SU-DHL-6 (cell line): ENCODE results near the gene PBX1.

Experiments used
- H2AFZ ChIP-seq: fragments of 200-600 bp; sonication (generic); 2 replicates; pipeline ENCODE4 v1.6.1; 2014; ENCODE audit warnings: low read depth, mild to moderate bottlenecking, moderate library complexity, mixed read lengths, antibody characterized with exemption, low read length; ENCODE audit not compliant: severe bottlenecking
- H3F3A ChIP-seq: fragments of 200-600 bp; shearing (Covaris generic); 2 replicates; pipeline ENCODE4 v1.6.0; 2016; ENCODE audit warnings: antibody characterized with exemption, mild to moderate bottlenecking; ENCODE audit not compliant: insufficient read depth
- H3K27ac ChIP-seq: fragments of 200-600 bp; sonication (generic); 2 replicates; pipeline ENCODE4 v1.5.1; 2016; ENCODE audit warnings: low read depth, mild to moderate bottlenecking, low read length, moderate library complexity, mixed read lengths
- H3K27me3 ChIP-seq: fragments of 200-600 bp; sonication (generic), shearing (Covaris generic); 2 replicates; pipeline ENCODE4 v1.6.0; 2014; ENCODE audit warnings: mild to moderate bottlenecking, low read length
- H3K36me3 ChIP-seq: fragments of 200-600 bp; sonication (generic); 2 replicates; pipeline ENCODE4 v1.6.1; 2014; ENCODE audit warnings: mild to moderate bottlenecking, low read length, mixed read lengths
- H3K4me2 ChIP-seq: fragments of 300-600, 200-600 bp; shearing (Covaris generic), sonication (generic); 2 replicates; pipeline ENCODE4 v1.6.0; 2014; ENCODE audit warnings: low read length, low read depth, mild to moderate bottlenecking; ENCODE audit not compliant: poor library complexity, severe bottlenecking
- H3K4me3 ChIP-seq: fragments of 200-600 bp; sonication (generic); 2 replicates; pipeline ENCODE4 v1.5.1; 2014; ENCODE audit warnings: antibody characterized with exemption, low read length, mild to moderate bottlenecking, mixed read lengths; ENCODE audit not compliant: insufficient read depth, poor library complexity, severe bottlenecking
- H3K79me2 ChIP-seq: fragments of 200-600 bp; sonication (generic); 2 replicates; pipeline ENCODE4 v1.6.1; 2014; ENCODE audit warnings: mild to moderate bottlenecking, low read length, moderate library complexity; ENCODE audit not compliant: insufficient read depth
- H3K9ac ChIP-seq: fragments of 200-600 bp; sonication (generic); 2 replicates; pipeline ENCODE4 v1.7.0; 2014; ENCODE audit warnings: mild to moderate bottlenecking, low read length
- H3K9me2 ChIP-seq: fragments of 200-600 bp; sonication (generic); replicated peaks from 2 replicates; pipeline ENCODE4 v1.6.1; 2014; ENCODE audit warnings: low read length; ENCODE audit not compliant: insufficient read depth
- H3K9me3 ChIP-seq: fragments of 200-600 bp; sonication (generic); 2 replicates; pipeline ENCODE4 v1.6.1; 2014; ENCODE audit warnings: low read length, mixed read lengths; ENCODE audit not compliant: insufficient read depth
- H4K20me1 ChIP-seq: fragments of 200-600 bp; sonication (generic); 2 replicates; pipeline ENCODE4 v1.6.1; 2014; ENCODE audit warnings: low read depth, mild to moderate bottlenecking, antibody characterized with exemption, low read length, moderate library complexity, mixed read lengths
- EZH2phosphoT487 ChIP-seq: fragments of 200-600 bp; sonication (generic), shearing (Covaris generic); conservative IDR thresholded peaks from 2 replicates; pipeline ENCODE4 v1.6.1; 2018; ENCODE audit warnings: mild to moderate bottlenecking, antibody characterized with exemption, low read length, moderate library complexity, mixed read lengths
- TF ChIP-seq, protein P1 (sequence below): fragments of 200-600 bp; sonication (generic); IDR thresholded peaks from one replicate; pipeline ENCODE4 v1.5.1; 2017; ENCODE audit warnings: antibody characterized with exemption, mild to moderate bottlenecking, low read length, moderate library complexity; ENCODE audit not compliant: insufficient read depth, poor library complexity, severe bottlenecking

PBX1 gene

DNA sequence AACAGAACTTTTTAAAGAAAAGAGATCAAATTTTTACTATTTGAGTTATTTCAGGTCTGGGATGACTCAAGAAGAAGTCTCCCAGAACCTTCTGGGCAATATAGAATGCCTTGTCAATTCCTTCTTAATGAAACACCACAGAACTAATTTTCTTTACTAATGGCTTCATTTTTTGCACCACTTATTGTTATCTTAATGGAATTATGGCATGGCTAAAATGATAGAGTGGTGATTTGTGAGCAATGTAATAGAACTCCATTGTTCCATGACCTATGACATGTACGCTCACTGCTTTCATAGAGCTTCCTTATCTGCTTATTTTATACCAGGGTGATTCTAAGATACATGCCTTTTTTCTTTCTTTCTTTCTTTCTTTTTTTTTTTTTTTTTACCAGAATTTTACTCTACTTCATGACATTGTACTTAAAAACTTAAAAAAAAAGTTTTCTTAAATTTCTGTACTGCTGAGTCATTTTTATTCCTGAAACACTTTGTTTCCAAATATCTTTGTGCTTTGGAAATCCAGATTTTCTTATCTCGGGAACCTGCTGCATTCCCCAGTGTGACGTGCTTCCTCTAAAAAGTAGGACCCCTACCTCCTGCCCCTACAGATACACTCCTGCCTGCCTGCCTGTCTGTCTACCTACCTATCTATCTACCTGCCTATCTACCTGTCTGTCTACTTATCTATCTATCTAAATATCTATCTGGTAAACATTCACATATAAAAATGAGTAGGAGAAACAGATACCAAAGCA, 284.9 kb downstream of the PBX1 start:
- Histone ChIP-seq H3K9me3 (no peaks in the 10 kb centered on the region), H3K4me3 (no peak overlapping the region), H3K27me3 (no peaks in the 10 kb centered on the region), H3K27ac (no peak overlapping the region), H3K9ac (no peak overlapping the region), H3K9me2 (no peaks in the 10 kb centered on the region), H3K4me2 (no peak overlapping the region), H2AFZ (no peak overlapping the region), H3K79me2 (no peaks in the 10 kb centered on the region), H3F3A (no peaks in the 10 kb centered on the region), H3K36me3 (no peaks in the 10 kb centered on the region), H4K20me1 (no peaks in the 10 kb centered on the region)
- TF ChIP-seq, protein P1, sequence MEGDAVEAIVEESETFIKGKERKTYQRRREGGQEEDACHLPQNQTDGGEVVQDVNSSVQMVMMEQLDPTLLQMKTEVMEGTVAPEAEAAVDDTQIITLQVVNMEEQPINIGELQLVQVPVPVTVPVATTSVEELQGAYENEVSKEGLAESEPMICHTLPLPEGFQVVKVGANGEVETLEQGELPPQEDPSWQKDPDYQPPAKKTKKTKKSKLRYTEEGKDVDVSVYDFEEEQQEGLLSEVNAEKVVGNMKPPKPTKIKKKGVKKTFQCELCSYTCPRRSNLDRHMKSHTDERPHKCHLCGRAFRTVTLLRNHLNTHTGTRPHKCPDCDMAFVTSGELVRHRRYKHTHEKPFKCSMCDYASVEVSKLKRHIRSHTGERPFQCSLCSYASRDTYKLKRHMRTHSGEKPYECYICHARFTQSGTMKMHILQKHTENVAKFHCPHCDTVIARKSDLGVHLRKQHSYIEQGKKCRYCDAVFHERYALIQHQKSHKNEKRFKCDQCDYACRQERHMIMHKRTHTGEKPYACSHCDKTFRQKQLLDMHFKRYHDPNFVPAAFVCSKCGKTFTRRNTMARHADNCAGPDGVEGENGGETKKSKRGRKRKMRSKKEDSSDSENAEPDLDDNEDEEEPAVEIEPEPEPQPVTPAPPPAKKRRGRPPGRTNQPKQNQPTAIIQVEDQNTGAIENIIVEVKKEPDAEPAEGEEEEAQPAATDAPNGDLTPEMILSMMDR, result no peak
- TF ChIP-seq EZH2phosphoT487, result no peak

DNA sequence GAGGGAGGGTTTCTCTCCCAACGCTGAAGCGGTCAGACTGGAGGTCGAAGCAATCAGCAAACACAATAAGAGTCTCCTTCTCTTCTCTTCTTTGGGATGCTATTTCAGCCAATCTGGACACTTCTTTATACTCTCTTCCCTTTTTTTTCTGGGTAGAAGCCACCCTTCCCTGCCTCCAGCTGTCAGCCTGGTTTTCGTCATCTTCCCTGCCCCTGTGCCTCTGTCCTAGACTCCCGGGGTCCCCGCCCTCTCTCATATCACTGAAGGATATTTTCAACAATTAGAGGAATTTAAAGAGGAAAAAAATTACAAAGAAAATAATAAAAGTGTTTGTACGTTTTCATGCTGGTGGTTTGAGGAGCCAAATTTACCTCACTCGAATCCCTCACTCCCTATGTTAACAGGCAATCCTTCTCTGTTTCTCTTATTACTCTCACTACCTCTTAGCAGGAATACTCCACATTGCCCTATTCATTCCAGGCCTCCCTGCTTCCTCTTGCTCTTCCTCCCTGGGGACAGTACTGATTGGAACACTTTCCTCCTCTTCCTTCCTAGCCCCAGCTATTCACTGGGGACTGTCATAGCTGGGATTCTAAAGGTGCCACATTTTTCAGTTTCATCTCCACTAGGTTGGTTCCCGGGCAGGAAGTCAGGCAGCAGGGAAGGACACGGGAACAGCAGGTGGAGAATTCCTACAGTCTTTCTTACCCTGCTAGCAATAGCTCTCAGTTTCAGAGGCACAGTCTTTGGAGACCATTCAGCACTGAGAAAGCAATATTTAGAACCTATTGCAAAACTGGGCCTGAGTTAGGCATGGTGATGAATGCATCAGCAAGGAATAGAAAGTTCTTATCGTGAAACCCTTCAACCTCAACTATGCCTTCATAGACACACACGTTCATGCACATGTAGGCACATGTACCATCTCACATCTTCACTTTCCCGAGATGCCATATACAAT, 288.0 kb downstream of the PBX1 start:
- TF ChIP-seq, protein P1, result no peak
- no peak for TF ChIP-seq EZH2phosphoT487
- no peak overlapping the region for H3K4me3 ChIP-seq
- H4K20me1 ChIP-seq, result no peaks in the 10 kb centered on the region
- H3K9ac ChIP-seq, result no peak overlapping the region
- H3F3A ChIP-seq, result no peaks in the 10 kb centered on the region
- no peak overlapping the region for H3K4me2 ChIP-seq
- H3K27me3 ChIP-seq, result no peaks in the 10 kb centered on the region
- no peak overlapping the region for H2AFZ ChIP-seq
- no peaks in the 10 kb centered on the region for H3K9me2 ChIP-seq
- H3K36me3 ChIP-seq, result no peaks in the 10 kb centered on the region
- no peaks in the 10 kb centered on the region for H3K79me2 ChIP-seq
- H3K27ac ChIP-seq, result no peak overlapping the region
- H3K9me3 ChIP-seq, result no peaks in the 10 kb centered on the region

DNA sequence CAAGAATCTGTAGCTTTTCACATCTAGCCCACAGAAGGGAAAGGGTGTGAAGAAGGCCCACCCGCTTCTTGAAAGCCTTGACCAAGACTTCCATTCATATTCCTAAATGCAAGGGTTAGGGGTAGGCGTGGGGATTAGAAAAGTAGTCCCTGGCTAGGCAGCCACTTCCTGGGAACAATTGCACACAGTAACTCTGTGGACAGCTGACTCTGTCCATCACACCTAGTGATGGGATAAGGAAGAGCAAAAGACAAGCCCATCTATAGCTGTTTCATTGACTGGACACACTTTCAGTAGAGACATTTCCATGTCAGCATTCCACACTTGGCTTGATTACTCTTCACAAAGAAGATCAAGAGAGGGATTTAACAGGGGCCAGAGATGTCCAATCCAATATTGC, 294.2 kb downstream of the PBX1 start:
- no peak overlapping the region for H3K27ac ChIP-seq
- no peaks in the 10 kb centered on the region for H3K27me3 ChIP-seq
- H2AFZ ChIP-seq, result no peak overlapping the region
- no peak overlapping the region for H3K4me3 ChIP-seq
- no peaks in the 10 kb centered on the region for H3K36me3 ChIP-seq
- no peaks in the 10 kb centered on the region for H3F3A ChIP-seq
- no peak overlapping the region for H3K4me2 ChIP-seq
- TF ChIP-seq EZH2phosphoT487, result no peak
- TF ChIP-seq, protein P1, result no peak
- H3K9me2 ChIP-seq, result no peaks in the 10 kb centered on the region
- no peaks in the 10 kb centered on the region for H3K79me2 ChIP-seq
- H3K9me3 ChIP-seq, result no peaks in the 10 kb centered on the region
- H3K9ac ChIP-seq, result no peak overlapping the region
- H4K20me1 ChIP-seq, result no peaks in the 10 kb centered on the region
